ENCODE measurements around the gene EEIG1.

Gene EEIG1

GRCh38 chr9:127963359-127964064 lies 17.3 kb downstream of the EEIG1 start:
- no peak for DNase-seq

GRCh38 chr9:127963041-127963358 lies 17.8 kb downstream of the EEIG1 start:
- DNase-seq: no peak
- no peak for TF ChIP-seq GATA1 (IDR thresholded peaks at IDR 0.05; ENCODE audit: low read depth, low read length)
- no peak for TF ChIP-seq POLR2A (IDR thresholded peaks at IDR 0.05; ENCODE audit: low read length)

More at GRCh38 chr9:127963359-127964064, 17.3 kb downstream of the EEIG1 start:
- TF ChIP-seq POLR2A (IDR thresholded peaks at IDR 0.05; ENCODE audit: low read length) (no peak), GATA1 (IDR thresholded peaks at IDR 0.05; ENCODE audit: low read depth, low read length) (no peak)

- no peak for TF ChIP-seq POLR2A (IDR thresholded peaks at IDR 0.05; ENCODE audit: low read length)
- no peak for TF ChIP-seq GATA1 (IDR thresholded peaks at IDR 0.05; ENCODE audit: low read depth, low read length)
Measured at GRCh38 chr9:127962278-127962677, 18.5 kb downstream of the EEIG1 start.

GRCh38 chr9:127961613-127962155 lies 19.1 kb downstream of the EEIG1 start:
- TF ChIP-seq POLR2A (IDR thresholded peaks at IDR 0.05; ENCODE audit: low read length) (no peak), GATA1 (IDR thresholded peaks at IDR 0.05; ENCODE audit: low read depth, low read length) (no peak)
- no peak for DNase-seq

More at GRCh38 chr9:127962278-127962677, 18.5 kb downstream of the EEIG1 start:
- DNase-seq: no peak

- no peak for DNase-seq
- no peak for TF ChIP-seq POLR2A (IDR thresholded peaks at IDR 0.05; ENCODE audit: low read length)
- no peak for TF ChIP-seq GATA1 (IDR thresholded peaks at IDR 0.05; ENCODE audit: low read depth, low read length)
Measured at GRCh38 chr9:127961155-127961490, 19.7 kb downstream of the EEIG1 start.

- TF ChIP-seq POLR2A (IDR thresholded peaks at IDR 0.05; ENCODE audit: low read length) (no peak), GATA1 (IDR thresholded peaks at IDR 0.05; ENCODE audit: low read depth, low read length) (no peak)
- DNase-seq: no peak
Measured at GRCh38 chr9:127960410-127961154, 20.2 kb downstream of the EEIG1 start.

- no peak for DNase-seq
- TF ChIP-seq GATA1 (IDR thresholded peaks at IDR 0.05; ENCODE audit: low read depth, low read length): no peak
- TF ChIP-seq POLR2A (IDR thresholded peaks at IDR 0.05; ENCODE audit: low read length): no peak
Measured at GRCh38 chr9:127959841-127960409, 20.9 kb downstream of the EEIG1 start.

- TF ChIP-seq GATA1 (IDR thresholded peaks at IDR 0.05; ENCODE audit: low read depth, low read length): no peak
- TF ChIP-seq POLR2A (IDR thresholded peaks at IDR 0.05; ENCODE audit: low read length): no peak
- no peak for DNase-seq
Measured at GRCh38 chr9:127959398-127959797, 21.4 kb downstream of the EEIG1 start.

- TF ChIP-seq POLR2A (IDR thresholded peaks at IDR 0.05; ENCODE audit: low read length) (no peak), GATA1 (IDR thresholded peaks at IDR 0.05; ENCODE audit: low read depth, low read length) (no peak)
- no peak for DNase-seq
Measured at GRCh38 chr9:127958728-127959127, 22.1 kb downstream of the EEIG1 start.

GRCh38 chr9:127955294-127956015 lies 25.3 kb downstream of the EEIG1 start:
- TF ChIP-seq POLR2A (IDR thresholded peaks at IDR 0.05; ENCODE audit: low read length): no peak
- TF ChIP-seq GATA1 (IDR thresholded peaks at IDR 0.05; ENCODE audit: low read depth, low read length): no peak
- DNase-seq: peak; percentile 50 to 74

GRCh38 chr9:127954831-127955293 lies 25.9 kb downstream of the EEIG1 start:
- no peak for DNase-seq
- TF ChIP-seq POLR2A (IDR thresholded peaks at IDR 0.05; ENCODE audit: low read length): no peak
- no peak for TF ChIP-seq GATA1 (IDR thresholded peaks at IDR 0.05; ENCODE audit: low read depth, low read length)

GRCh38 chr9:127953768-127954505 lies 26.9 kb downstream of the EEIG1 start:
- TF ChIP-seq GATA1 (IDR thresholded peaks at IDR 0.05; ENCODE audit: low read depth, low read length): no peak
- TF ChIP-seq POLR2A (IDR thresholded peaks at IDR 0.05; ENCODE audit: low read length): no peak
- no peak for DNase-seq

GRCh38 chr9:127953154-127953553 lies 27.6 kb downstream of the EEIG1 start:
- no peak for DNase-seq
- TF ChIP-seq GATA1 (IDR thresholded peaks at IDR 0.05; ENCODE audit: low read depth, low read length) (no peak), POLR2A (IDR thresholded peaks at IDR 0.05; ENCODE audit: low read length) (no peak)

Measured in erythroblast (primary cell).